HG02588 (cell line): ENCODE results near the gene CELA2A.
A peak's percentile ranks its signal among the peaks of the same experiment; 100 is the strongest.

Source experiments
- ATAC-seq: cut with Tn5 transposase; IDR thresholded peaks from one replicate; pipeline ENCODE4 v1.9.1; 2021; ENCODE audit warnings: mild to moderate bottlenecking, moderate library complexity; ENCODE audit not compliant: unreplicated experiment

Gene CELA2A

DNA sequence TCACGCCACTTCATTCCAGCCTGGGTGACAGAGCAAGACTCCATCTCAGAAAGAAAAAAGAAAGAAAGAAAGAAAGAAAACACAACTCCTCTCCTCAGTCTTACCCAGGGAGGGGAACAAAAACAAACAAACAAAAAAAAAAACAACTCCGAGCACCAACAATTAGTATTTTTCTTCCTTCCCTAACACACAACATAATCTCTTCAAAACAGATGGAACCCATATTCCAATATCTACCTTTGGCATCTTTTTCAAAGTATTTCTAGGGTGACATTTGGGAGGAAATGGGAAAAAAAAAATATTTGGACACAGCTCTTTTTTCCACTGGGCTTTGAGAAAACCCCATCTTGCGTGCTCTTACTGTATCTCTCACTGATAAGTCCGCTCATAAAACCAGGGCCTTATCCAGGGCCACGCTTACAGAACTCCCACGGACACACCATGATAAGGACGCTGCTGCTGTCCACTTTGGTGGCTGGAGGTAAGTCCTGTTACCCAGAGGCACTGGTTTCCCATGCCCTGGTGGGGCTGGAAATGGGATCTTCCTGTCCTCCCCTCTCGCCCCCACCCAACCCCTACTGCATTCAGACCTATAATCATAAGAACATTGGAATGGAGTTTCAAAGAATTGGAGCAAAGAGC lies at the start of gene CELA2A:
Gene CELA2A, plus strand, starts transcription at position 420 of the 642 bp plus-strand sequence. Its CDS starts 22 bp downstream, at position 442.
- ATAC-seq = no peak

DNA sequence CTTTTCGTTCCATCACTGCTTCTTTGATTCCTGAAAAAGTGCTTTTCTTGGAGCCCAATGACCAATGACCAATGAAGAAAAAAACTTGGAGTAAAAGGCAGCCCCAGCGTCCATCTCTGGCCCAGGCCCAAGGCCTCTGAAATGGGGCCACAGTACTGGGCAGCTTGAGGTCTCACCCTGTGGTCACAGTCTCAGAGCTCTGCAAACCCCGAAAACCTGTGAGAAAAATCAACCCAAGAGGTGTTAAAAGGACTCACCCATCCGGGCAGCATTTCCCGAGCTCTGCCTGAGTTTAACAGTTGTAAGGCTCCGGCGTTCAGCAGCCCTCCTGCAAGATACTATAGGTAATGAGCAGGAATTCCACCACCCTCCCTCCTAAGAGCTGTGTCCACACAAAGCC lies 49.0 kb upstream of the CELA2A start:
- ATAC-seq = no peak

DNA sequence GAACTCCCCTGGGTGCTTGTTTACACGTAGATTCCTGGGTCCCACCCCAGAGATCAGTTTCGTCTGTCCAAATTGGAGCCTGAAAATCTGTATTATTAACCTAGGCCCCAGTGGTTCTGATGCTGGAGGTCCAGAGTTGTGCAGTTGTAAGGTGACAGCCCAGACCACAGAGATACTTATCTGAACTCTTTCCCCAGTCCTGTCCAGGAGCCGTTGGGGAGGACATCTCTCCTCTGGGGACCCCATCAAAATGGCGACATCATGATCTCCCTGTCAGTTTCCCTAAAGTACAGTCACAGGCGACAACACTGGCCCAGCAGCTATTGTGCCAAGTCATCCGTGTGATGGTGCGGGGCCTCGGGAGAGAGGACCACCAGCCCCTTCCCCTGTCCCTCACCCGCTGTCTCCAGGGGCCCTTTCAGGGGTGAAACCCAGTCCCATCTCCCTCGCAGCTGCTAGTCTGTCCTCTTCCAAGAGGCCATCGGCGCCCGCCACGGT lies 47.6 kb upstream of the CELA2A start:
- ATAC-seq = no peak

DNA sequence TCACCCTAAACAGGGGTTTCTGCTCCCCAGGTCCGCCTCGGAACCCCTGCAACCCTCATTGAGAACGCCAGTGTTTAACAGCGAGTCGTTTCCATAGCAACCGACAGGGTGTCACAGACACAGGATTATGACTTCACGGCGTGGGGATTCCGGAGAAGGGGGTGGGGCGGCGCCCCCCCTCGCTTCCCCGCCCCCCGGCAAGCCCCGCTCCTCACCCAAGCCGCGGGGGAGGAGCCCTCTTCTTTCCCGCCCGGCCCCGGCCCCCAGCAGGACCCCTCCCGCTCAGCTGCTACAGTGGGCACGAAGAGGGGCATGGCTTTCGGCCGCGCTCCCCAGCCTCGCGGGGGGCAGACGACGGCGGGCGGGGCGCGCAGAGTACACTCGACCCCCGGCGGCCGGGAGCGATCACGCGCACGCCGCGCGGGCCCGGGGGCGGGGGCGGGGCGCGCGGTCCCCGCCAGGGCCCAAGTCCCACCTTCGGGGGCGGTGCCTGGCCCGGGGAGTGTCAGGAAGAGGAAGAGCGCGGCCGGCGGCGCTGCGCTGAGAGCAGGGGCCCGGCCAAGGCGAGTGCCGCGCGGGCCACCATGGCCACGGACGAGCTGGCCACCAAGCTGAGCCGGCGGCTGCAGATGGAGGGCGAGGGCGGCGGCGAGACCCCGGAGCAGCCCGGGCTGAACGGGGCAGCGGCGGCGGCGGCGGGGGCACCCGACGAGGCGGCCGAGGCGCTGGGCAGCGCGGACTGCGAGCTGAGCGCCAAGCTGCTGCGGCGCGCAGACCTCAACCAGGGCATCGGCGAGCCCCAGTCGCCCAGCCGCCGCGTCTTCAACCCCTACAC lies 46.9 kb upstream of the CELA2A start, which contains the start of gene EFHD2:
Gene EFHD2, plus strand, starts transcription at position 501 of the 835 bp plus-strand sequence. Its CDS starts 84 bp downstream, at position 585.
- ATAC-seq = peak; percentile 76

DNA sequence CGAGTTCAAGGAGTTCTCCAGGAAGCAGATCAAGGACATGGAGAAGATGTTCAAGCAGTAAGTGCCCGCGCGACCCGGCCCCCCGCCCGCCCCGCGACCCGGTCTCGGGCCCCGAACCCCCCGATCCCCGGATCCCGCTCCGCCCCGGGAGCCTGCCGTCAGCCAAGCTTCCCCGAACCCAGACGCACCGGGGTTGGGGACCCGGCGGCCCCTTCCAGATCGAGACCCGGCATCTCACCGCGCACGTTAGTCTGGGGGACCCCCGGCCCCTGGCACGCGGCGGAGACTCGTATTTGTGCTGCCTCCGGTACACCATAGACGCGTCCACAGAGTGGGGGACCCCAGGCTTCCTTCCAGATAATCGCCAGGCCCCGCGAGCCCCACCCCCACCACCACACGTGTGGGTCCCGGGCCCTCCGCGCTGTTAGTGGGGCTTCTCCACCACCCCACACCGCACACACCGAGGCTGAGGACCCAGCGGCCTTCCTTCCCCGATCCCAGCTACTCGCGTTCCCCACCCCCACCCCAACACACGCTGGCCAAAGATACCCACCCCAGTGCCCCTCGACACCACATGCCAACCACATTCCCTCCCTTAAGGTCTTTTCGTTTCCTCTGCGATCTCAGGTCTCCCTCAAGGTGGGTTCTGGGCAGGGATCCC lies 46.2 kb upstream of the CELA2A start:
- ATAC-seq = no peak

DNA sequence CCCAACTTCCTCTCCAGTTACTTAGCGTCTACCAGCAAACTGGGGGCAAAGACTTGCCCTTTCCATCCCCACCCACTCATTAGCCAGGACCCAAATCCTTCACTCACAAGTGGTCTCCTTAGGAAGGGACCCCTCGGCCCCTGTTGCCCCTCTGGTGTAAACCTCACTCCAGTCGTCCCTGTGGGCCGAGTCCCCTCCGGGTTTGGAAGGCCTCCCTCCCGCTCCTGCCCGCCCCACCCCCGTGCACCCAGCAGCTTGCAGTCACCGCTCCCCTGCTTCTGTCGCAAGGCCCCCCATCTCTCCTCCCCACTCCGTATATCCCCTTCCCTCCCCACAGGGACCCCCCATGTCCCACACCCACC lies 45.7 kb upstream of the CELA2A start:
- ATAC-seq = no peak

DNA sequence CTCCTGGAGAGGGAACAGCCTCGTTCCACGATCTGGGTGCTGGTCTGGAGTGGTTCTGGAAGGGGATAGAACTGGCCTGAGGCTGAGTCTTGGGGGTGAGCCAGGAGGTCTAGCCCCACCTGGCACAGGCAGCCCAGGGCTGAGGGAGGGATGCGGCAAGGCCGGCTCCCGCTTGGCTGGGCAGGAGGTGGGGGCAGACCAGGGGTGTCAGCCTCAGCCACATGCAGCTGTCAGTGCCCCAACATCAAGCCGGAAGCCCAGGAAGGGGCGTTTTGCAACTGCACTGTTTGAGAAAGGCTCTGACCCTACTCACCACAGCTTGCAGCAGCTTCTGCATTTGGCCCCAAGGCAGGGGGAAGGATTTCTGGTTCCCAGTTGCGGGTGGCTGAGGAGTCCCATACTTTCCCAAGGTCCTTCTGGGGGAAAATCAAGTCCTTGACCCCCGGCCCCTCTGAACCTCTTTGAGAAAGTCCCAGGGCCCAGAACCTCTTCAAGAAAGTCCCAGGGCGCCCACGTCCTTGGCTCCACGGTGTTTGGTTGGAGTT lies 44.9 kb upstream of the CELA2A start:
- peak; percentile 36 for ATAC-seq

DNA sequence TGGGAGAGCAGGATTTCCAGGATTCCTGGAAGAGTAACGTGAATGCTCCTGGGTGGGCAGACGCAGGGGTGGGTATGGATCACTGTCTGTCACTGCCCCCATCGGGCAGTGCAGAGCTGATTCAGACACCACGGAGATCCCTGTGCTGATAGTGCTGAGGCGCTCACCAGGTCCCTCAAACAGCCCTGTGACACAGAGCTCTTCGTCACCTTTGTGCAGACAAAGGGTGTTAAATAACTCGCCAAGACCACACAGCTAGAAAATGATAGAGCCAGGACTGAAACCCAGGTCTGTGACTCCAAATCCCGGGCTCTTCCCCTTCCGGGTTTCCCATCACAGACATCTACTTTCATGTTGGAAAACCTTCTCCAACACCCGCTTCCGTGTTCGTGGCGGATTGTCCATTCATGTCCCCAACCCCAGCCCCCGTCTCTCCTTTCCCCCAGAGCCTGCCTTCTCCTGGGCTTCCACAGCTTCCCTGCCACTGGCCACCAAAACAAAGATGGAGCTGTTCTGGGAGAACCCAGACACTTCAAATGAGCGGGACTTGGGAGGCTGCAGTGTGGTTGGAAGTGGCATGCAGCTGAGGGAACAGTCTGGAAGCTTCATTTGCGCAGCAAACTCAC lies 44.2 kb upstream of the CELA2A start:
- no peak for ATAC-seq

DNA sequence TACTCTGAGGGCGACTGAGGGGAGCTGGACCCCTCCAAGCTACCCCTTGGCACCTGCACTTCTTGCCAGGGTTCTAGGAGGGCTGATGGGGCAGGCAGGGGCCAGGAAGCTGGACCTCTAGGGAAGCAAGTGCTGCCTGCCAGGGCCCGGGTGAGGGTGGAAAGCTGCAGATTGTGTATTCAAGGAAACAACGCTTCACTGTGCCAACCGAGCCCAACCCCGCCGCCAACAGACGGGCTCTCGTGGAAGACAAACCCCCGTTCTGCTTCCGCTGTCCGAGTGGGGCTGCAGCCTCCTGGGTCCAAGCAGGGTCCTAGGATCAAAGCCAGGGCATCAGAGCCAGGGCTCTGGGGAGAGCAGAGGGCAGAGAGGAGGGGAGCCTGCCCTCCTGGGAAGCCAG lies 43.7 kb upstream of the CELA2A start:
- no peak for ATAC-seq

DNA sequence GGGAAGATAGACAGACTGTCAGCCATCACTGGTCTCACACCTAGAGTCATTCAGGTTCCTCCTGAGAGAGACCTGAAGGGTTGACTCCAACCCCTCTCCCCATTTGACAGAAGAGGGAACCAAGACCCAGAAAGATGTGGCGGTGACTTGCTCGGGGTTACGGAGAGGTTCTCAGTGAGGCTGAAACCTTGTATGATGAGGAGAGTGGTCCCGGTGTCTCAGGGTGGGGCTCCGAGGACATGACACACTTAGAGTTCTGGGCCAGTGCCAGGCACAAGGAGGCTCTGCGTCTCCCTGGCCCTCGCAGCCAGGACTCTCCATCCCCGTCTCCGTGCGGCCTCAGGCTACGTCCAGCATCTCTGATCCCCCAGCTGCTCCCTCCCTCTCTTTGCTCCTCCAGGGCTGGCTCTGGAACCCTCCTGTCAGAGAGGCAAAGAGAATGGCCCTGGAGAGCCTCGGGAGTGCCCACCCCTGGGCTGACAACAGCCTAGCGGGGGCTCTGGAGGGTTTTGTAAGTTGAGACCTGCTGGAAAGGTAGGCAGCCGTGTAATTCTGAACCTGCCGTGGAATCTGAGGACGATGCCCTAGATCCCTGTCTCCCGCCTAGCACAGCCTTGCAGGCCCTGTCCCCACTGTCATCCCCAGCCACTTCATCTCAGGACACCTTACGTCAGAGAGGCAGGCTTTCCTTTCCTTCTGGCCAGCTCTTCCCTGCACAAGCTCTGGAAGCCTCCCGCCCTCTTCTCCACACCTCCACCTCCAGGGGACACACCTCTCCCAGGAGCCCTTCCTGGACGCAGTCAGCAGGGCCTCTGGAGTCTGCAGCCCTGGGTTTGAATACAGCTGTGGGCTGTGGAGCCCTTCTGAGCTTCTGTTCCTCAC lies 42.7 kb upstream of the CELA2A start:
- no peak for ATAC-seq

DNA sequence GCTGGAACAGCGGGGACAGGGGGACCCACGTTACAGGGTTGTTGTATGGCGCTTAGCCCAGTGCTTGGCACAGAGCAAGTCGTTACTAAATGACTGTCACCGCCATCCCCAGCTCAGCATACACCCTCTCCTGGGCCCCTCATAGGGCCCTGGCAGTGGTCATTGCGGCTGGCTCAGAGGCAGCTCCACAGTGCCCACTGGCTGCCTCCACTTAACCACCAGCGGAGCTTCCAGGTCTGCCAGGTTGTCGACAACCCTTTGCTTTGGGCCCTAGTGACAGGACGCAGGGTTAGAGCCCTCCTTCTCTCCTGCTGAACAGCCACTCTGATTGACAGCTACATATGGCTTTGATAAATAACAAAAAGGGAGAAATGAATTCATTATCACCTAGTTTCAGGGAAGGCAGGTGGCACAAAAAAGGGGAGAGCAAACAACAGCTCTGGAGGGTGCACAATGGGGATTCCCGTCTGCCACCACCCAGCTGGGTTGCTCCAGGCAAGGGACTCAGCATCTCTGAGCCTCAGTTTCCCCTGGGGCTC lies 42.0 kb upstream of the CELA2A start:
- ATAC-seq = no peak

DNA sequence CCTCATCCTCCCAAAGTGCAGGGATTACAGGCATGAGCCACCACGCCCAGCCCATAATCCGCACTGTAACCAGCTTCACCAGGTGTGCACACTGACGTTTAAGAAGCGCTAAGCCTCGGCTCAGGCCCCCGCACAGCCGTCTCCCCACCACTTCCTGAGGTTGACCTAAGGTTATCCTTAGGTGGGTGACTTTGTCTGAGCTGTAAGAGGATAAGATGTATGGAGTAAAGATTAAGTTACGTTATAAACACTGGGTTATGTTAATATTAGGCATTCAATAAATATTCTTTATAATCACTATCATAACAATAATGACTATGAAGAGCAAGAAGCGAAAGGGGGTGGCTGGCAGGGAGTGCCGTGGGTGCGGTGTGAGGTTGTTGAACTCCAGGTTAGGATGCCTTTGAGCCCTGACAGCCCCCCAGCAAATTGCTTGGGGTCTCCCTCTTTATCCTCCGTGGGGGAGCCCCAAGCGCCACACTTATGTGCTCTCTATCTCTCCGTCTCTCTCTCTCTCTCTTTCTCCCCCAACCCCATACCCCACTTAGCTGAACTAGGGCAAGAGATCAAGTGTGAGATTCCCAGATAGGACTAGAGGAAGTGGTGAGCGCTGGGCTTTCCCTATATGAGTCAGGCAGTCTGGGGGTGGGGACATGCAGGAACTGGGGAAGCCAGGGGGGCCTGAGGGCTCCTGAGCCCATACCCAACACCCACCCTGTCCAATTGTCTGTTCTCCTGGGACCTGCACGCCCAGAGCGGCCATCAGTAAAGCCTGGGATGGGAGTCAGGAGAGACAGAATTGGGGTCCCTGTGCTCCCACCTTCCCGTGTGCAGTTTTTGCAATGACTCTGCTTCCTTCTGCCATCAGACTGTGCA lies 39.2 kb upstream of the CELA2A start:
- ATAC-seq = no peak

DNA sequence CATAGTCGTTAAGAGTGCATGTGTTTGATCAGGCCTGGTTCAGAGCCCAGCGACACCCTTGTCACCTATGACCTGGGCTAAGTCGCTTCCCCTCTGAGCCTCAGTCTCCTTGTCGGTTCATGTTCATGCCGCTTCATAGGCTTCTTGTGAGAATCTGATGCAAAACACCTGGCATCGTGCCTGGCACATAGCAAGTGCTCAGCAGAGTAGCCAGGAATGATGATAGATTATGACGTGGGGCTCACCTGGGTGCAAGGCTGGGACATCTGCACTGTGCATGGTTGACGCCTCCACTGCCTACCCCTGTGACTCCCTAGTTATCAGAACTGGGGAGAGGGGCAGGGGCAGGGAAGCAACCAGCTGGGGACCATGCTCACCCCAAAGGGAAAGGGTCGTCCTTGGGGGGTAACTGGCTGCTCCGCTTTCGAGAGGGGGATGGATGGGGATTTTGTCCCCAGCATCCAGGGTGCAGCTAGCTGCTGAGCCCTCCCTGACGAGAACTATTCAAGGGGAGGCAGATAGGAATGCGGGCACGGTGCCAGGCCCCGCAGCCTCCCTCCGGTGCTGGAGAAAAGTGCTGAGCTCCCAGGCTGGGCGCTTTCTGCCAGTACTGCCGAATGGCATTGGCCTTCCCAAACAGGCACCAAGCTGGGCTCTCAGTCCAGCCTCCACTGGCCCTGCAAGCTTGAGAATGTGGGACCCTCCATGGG lies 37.6 kb upstream of the CELA2A start:
- no peak for ATAC-seq

DNA sequence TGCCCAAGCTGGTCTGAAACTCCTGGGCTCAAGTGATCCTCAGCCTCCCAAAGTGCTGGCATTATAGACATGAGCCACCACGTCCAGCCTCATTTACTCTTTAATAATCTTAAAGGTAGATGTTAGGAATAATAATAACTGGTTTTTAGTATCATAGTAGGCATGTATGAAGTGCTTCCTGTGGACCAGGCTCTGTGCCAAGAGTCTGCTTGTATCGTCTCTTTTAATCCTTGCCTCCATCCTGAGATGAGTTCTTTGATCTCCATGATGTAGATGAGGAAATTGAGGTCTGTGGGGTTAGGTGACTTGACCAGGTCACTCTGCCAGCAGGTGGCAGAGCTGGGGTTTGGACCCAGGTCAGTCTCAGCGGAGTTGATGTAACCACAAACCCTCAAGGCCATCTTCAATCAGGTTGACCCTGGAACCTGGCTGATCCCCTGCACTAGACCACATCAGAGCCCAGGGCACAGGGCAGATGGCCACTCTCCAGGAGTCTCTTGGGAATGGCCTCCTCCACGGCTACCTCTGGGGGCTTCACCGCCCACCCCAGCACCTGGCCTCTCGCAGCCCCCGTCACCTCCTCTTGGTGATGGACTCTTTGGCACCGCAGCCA lies 35.6 kb upstream of the CELA2A start:
- no peak for ATAC-seq

DNA sequence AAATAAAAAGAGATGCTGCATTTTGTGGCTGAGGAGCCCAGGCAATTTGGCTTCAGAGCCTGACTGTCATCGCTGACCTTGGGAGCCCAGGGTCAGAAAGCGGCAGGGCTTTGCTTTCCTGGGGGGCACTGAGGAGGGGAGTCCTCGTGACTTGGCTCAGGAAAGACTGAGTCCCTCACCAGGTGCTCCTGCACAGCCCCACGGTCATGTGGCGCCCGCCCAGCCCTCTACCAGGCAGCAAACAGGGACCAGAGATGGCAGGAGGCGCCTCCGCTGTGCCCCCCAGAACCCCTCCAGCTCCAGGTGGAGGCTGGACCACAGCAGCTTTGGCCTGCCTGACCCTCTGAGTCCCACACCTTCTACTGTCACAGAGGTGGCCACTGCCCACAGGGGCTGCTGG lies 33.7 kb upstream of the CELA2A start:
- no peak for ATAC-seq

DNA sequence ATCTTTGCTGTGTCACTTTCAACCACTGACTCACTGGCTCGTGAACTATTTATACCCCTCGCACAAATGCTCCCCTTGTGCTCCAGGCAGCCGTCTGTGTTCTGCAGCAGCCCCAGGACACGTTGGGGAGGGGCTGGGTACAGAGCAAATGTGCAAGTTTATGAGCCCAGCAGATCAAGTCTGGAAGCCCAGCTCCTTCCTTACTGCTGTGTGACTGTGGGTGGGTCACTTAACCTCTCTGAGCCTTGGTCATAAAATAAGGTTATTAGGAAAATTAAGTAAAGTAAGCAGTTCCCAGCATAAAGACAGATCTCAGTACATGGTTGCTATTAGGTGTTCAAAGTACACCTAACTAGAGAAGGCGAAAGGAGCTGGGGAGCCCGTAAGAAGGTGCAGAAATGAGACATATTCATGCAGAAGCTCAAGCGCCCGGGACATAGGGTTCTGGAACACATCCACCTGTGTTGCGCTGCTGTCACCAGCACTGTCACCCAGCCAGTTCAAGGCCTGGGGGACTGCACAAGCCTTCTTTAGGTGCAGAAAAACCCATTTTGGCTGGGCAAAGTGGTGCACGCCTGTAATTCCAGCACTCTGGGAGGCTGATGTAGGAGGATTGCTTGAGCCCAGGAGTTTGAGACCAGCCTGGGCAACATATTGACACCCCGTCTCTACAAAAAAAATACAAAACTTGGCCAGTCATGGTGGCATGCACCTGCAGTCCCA lies 33.0 kb upstream of the CELA2A start:
- no peak for ATAC-seq

DNA sequence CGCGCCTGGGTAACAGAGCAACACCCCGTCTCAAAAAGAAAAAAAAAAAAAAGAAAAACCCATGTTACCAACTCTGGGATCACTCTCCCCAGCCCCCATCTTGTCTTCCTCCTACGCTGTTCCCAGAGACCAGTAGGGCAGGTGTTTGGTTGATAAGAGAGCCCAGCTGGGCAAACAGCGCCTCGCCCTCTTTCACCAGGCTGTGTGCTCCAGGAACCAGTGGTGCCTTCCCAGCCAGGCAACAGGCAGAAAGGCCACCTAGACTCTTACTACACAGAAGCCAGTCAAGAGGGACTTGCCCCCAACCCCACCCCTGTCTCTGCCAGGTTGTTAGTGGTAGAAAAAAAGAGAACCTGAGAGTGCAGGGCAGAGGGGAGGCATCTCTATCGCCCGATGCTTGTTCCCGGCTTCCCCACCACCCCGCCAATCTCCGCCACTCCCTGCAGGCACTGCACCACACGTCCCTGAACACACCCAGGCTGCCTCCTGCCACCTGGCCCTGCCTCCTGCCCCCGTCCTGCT lies 32.3 kb upstream of the CELA2A start:
- ATAC-seq = no peak
